ENCODE data around the gene PIMREG. TPM values are rescaled to one million over a fixed set of nuclear protein-coding genes. Genes with fewer than 3 reads are reported as not detected.

Gene PIMREG
- total RNA-seq, 1 experiment from 2014 or later, result 87.2 TPM

DNA sequence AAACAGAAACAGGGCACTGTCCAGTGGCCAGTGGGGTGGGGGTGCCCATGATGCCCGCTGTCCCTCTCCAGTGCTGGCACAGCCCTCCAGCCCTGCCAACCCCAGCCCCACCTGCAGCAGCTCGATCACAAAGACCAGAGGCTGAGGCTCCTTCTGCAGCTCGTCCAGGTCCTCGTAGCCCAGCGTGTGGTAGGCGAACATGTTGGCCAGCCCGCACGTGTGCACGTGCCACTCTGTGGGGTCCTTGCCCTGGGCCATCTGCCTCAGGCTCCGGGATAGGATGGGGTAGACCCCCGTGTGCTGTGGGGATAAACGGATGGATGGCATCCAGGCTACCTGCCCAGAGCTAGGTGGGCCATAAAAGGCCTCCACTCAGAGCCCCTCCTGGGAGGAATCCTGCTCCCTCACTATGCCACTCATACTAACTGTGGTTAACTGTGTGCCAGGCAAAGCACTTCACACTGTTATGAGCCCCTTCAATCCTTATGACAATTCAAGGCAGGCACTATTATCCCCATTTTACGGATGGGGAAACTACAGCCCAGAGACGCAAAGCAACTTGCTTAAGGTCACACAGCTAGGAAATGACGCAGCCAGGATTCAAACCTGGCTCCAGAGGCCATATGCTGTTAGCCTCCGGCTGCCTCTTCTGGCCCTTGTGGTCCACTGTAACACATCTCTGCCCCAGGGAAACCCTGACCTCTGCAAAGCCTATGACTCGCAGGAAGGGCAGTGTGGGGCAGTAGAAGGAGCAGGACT, 15.9 kb upstream of the PIMREG start:
- no peaks in the 10 kb centered on the region for H3K4me1 ChIP-seq
- no peaks in the 10 kb centered on the region for H3K9me3 ChIP-seq (replicated peaks)
- no peaks in the 10 kb centered on the region for H3K36me3 ChIP-seq
- no peak overlapping the region for H3K4me3 ChIP-seq
- no peak overlapping the region for H3K27ac ChIP-seq
- H3K27me3 ChIP-seq, result no peaks in the 10 kb centered on the region
- DNase-seq, result no peak

DNA sequence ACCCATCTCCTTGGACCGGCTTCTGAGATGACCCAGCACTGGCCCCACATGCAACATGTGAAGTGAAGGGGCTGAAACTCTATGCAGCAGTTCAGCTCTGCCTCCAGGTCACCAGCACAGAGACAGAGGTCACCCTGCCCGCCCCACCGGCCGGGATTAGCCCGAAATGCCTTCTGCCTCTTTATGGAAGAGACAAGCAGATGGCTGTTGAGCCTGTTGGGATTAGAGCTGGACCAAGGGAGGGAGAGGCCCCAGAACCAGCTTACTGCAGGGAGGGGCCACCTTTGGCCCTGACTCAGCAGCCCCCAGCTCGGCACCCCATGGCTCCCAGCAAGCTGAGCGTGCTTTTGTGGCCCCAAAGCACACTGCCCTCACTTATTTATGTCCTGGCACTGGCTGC, 15.0 kb upstream of the PIMREG start:
- Histone ChIP-seq H3K4me1 (no peaks in the 10 kb centered on the region), H3K4me3 (no peak overlapping the region), H3K36me3 (no peaks in the 10 kb centered on the region), H3K27ac (no peak overlapping the region), H3K9me3 (replicated peaks) (no peaks in the 10 kb centered on the region), H3K27me3 (no peaks in the 10 kb centered on the region)
- DNase-seq, result no peak

DNA sequence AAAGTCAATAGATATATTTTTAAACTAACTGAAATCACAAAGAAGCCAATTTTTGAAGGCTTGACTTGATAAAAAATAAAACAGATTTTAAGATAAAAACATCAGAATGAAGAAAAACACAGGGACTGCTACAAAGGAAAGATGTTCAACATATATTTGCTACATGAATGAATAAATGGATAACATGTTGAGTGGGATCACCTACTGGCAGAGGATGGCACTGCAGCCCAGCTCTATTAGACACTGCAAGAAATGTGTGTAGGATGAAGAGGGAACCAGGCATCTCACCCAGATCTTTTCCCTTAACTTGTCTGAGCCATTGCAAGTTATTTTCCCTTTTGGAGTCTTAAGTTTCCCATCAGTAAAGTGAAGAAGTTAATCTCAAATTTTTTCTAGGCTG, 13.5 kb upstream of the PIMREG start:
- Histone ChIP-seq H3K4me1 (no peaks in the 10 kb centered on the region), H3K36me3 (no peaks in the 10 kb centered on the region)
- DNase-seq, result no peak

DNA sequence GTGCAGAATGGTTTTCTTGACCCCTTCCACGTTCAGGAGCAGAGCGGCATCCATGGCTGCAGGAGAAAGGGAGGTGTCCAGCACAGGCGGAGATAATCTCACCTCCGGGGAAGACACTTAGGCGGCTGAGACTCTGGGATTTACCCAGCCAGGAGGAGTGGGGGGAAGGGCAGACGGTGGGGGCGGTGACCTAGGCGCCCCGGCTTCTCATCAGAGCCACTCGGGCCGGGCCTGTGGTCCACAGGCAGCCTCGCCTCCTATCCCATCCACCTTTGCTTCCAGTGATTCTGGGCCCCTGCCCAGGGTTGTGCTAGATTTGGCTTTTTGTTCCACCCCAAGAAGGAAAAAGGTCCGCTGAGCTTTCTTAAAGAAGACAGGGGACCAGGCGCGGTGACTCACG, 9.2 kb upstream of the PIMREG start, which contains the start of gene AIPL1:
Gene AIPL1 (minus strand): TSS at position 71 of the 400 bp plus-strand sequence. CDS start 17 bp downstream, at position 54.
- DNase-seq, result no peak
- H3K36me3 ChIP-seq, result no peaks in the 10 kb centered on the region
- no peak within 1 kb of the TSS for H3K27ac ChIP-seq
- no peaks in the 10 kb centered on the region for H3K9me3 ChIP-seq (replicated peaks)
- H3K4me3 ChIP-seq, result no peak within 1 kb of the TSS
- no peaks in the 10 kb centered on the region for H3K4me1 ChIP-seq
- no peaks in the 10 kb centered on the region for H3K27me3 ChIP-seq

More for the DNA sequence above, 13.5 kb upstream of the PIMREG start:
- H3K27me3 ChIP-seq, result no peaks in the 10 kb centered on the region
- H3K27ac ChIP-seq, result no peak overlapping the region
- no peak overlapping the region for H3K4me3 ChIP-seq
- H3K9me3 ChIP-seq (replicated peaks), result no peaks in the 10 kb centered on the region

DNA sequence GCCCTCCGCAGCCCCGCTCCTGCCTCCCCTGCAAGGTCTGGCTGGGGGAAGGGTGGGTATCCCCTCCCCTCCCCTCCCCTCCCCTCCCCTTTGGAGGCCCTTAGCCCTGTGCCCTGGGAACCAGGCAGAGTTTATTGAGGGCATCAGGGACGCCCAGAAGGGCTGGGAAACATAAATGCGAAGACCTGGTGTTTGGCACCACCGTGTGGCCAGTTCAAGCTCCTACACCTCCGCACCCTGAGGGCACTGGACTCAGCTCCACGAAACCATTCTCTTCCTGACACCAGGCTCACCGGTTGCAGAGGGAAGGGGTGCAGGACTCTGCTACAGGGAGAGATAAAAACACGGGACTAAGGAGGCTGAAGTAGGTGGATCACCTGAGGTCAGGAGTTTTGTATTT, 8.3 kb upstream of the PIMREG start:
- H3K36me3 ChIP-seq, result no peaks in the 10 kb centered on the region
- peak; percentile 50 to 80 for DNase-seq
- no peaks in the 10 kb centered on the region for H3K27me3 ChIP-seq
- no peaks in the 10 kb centered on the region for H3K4me1 ChIP-seq
- H3K27ac ChIP-seq, result no peak overlapping the region
- H3K9me3 ChIP-seq (replicated peaks), result no peaks in the 10 kb centered on the region
- no peak overlapping the region for H3K4me3 ChIP-seq

DNA sequence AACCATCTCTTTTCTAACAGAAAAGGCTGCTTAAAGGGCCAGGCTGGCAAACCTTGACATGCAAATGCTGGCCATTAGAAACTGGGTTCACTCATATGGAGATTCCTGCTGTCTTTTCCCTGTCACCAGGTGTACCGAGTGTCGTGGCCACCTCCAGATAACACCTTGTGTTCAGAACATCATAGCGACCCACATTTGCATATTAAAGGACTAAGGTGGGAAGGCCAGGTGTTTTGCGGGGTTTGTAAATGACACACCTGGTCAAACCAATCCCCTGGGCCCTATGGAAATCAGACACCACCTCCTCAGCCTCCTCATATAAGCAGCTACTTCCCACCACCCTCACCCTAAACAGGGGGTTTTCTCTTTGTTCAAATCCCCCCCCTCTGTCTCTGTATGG, 6.8 kb upstream of the PIMREG start:
- H3K4me1 ChIP-seq, result no peaks in the 10 kb centered on the region
- no peaks in the 10 kb centered on the region for H3K9me3 ChIP-seq (replicated peaks)
- no peak overlapping the region for H3K4me3 ChIP-seq
- H3K27ac ChIP-seq, result no peak overlapping the region
- H3K36me3 ChIP-seq, result no peaks in the 10 kb centered on the region
- no peak for DNase-seq
- no peaks in the 10 kb centered on the region for H3K27me3 ChIP-seq

GRCh38 chr17:6437956-6438355, 6.3 kb upstream of the PIMREG start:
- H3K36me3 ChIP-seq, result no peaks in the 10 kb centered on the region
- no peaks in the 10 kb centered on the region for H3K27me3 ChIP-seq
- no peak for DNase-seq
- no peaks in the 10 kb centered on the region for H3K4me1 ChIP-seq
- no peak overlapping the region for H3K27ac ChIP-seq
- no peaks in the 10 kb centered on the region for H3K9me3 ChIP-seq (replicated peaks)
- H3K4me3 ChIP-seq, result no peak overlapping the region

GRCh38 chr17:6439951-6440350, 4.3 kb upstream of the PIMREG start:
- Histone ChIP-seq H3K4me3 (no peak overlapping the region), H3K27me3 (no peaks in the 10 kb centered on the region), H3K9me3 (replicated peaks) (no peaks in the 10 kb centered on the region), H3K4me1 (0 out of 2 replicates have a peak, but pooled peaks cover 2% of the 10 kb centered on the region), H3K36me3 (no peaks in the 10 kb centered on the region), H3K27ac (no peak overlapping the region)
- no peak for DNase-seq

GRCh38 chr17:6442775-6443174, 1.5 kb upstream of the PIMREG start:
- Histone ChIP-seq H3K9me3 (replicated peaks) (no peaks in the 10 kb centered on the region), H3K4me3 (no peak overlapping the region), H3K27ac (no peak overlapping the region; the same call in 1 of the 2 replicates), H3K36me3 (peaks cover 12% of the 10 kb centered on the region), H3K27me3 (no peaks in the 10 kb centered on the region), H3K4me1 (peaks cover 2% of the 10 kb centered on the region; the same call in 1 of the 2 replicates)
- DNase-seq, result no peak

DNA sequence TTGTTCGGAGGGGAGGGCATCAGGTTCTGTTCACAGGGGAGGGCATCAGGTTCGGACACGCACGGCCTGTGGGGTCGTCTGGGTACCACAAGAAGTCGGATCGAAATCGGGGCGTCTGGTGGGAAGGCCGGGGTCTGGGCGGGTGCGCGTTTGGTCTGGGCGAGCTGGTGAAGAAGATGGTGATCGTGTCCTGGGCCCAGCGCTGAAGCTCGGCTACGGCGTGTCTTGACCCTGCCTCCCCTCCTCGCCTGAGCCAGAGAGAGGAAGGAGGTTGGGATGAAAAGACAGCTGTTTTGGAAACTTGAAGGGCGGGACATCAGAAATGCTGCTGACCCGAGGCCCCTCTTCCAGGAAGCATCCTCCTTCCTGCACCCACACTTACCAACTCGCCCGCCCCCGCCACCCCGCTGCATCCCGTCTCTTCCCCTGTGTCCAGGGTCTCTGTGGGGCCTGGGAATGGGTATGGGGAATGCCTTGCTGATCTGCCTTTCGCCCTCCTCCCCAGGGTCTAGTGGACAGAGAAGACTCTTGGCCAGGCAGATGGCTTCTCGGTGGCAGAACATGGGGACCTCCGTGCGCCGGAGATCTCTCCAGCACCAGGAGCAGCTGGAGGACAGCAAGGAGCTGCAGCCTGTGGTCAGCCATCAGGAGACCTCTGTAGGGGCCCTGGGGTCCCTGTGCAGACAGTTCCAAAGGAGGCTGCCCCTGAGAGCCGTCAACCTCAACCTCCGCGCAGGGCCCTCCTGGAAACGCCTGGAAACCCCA, 498 bp downstream of the PIMREG start:
- no peaks in the 10 kb centered on the region for H3K9me3 ChIP-seq (replicated peaks)
- peaks cover 27% of the 10 kb centered on the region for H3K36me3 ChIP-seq
- H3K4me1 ChIP-seq, result peaks cover 5% of the 10 kb centered on the region
- H3K27me3 ChIP-seq, result no peaks in the 10 kb centered on the region
- H3K27ac ChIP-seq, result peak overlapping the region; percentile 91
- H3K4me3 ChIP-seq, result peak overlapping the region; percentile 86
- DNase-seq, result peak; percentile 18 to 36

- Histone ChIP-seq H3K4me3 (no peak overlapping the region), H3K27ac (no peak overlapping the region), H3K9me3 (replicated peaks) (no peaks in the 10 kb centered on the region), H3K27me3 (no peaks in the 10 kb centered on the region), H3K4me1 (peaks cover 21% of the 10 kb centered on the region), H3K36me3 (peaks cover 27% of the 10 kb centered on the region)
- no peak for DNase-seq
Observed at GRCh38 chr17:6446516-6447100, 2.4 kb downstream of the PIMREG start.

DNA sequence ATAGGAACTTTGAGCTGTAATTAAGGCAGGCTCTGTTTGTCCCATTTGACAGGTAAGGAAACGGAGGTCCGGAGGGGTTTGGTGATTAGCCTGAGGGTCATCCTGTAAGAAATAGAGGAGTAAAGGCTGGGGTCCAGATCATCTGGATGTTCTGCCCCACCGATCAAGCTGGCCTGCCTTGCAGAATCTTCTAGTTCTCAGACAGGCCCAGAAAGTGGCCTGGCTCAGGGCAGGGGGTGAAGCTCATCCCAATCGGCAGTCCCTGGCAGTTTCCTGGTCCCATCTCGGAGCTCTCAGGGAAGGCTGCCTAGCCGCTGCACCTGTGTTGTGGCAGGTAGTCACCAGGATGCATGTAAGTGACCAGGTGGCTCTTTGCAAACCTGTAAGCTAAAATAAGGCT, 4.2 kb downstream of the PIMREG start:
- Histone ChIP-seq H3K27me3 (no peaks in the 10 kb centered on the region), H3K36me3 (peaks cover 27% of the 10 kb centered on the region), H3K4me1 (peaks cover 20% of the 10 kb centered on the region), H3K27ac (no peak overlapping the region), H3K4me3 (no peak overlapping the region), H3K9me3 (replicated peaks) (no peaks in the 10 kb centered on the region)
- no peak for DNase-seq

- Histone ChIP-seq H3K36me3 (peaks cover 27% of the 10 kb centered on the region), H3K9me3 (replicated peaks) (no peaks in the 10 kb centered on the region), H3K27ac (no peak overlapping the region), H3K4me1 (peaks cover 20% of the 10 kb centered on the region), H3K4me3 (no peak overlapping the region), H3K27me3 (no peaks in the 10 kb centered on the region)
- DNase-seq, result no peak
Observed at GRCh38 chr17:6449307-6449706, 5.1 kb downstream of the PIMREG start.

- no peaks in the 10 kb centered on the region for H3K27me3 ChIP-seq
- peaks cover 23% of the 10 kb centered on the region for H3K36me3 ChIP-seq
- peak; percentile 43 to 60 for DNase-seq
- H3K4me1 ChIP-seq, result peaks cover 20% of the 10 kb centered on the region
- H3K27ac ChIP-seq, result peak overlapping the region; percentile 34
- H3K9me3 ChIP-seq (replicated peaks), result no peaks in the 10 kb centered on the region
- no peak overlapping the region for H3K4me3 ChIP-seq
Observed at GRCh38 chr17:6450926-6451832, 6.9 kb downstream of the PIMREG start.

Measured in SJCRH30 (cell line).